GM12892 (cell line): ENCODE results near the gene EVA1B.

Experiments
- POLR2A ChIP-seq: IDR thresholded peaks from 2 replicates; pipeline ENCODE4 v1.6.1; 2011; ENCODE audit warnings: low read depth, low read length, control low read depth
- TAF1 ChIP-seq: IDR thresholded peaks from 2 replicates; pipeline ENCODE4 v1.6.1; 2011; ENCODE audit warnings: low read depth, mild to moderate bottlenecking, control low read depth, low read length, borderline replicate concordance

- TF ChIP-seq TAF1 (no peak), POLR2A (no peak)
Measured at GRCh38 chr1:36279110-36279788, 44.2 kb downstream of the EVA1B start.
